Sigmoid colon (tissue), 7 donors: ENCODE results near the gene SYTL2. TPM values are rescaled to one million over a fixed set of nuclear protein-coding genes. Genes with fewer than 3 reads are reported as not detected.

Source experiments
- DNase-seq: peaks from one replicate; pipeline ENCODE4 v3.0.0-alpha.2; 2019
- H3K27ac ChIP-seq, 4 donors: fragments of 200-600 bp; sonication (generic); one replicate each; pipeline ENCODE4 v1.5.1; 2016 to 2019; ENCODE audit warnings: mild to moderate bottlenecking in 1 of 4
- H3K27me3 ChIP-seq, 3 donors: fragments of 200-600 bp; sonication (generic); one replicate each; pipeline ENCODE4 v1.5.1; 2019; ENCODE audit warnings: mild to moderate bottlenecking in 1 of 3
- H3K36me3 ChIP-seq, 4 donors: fragments of 200-600 bp; sonication (generic); one replicate each; pipeline ENCODE4 v1.5.1; 2016 to 2019
- H3K4me1 ChIP-seq, 4 donors: fragments of 200-600 bp; sonication (generic); one replicate each; pipeline ENCODE4 v1.5.1; 2017 to 2019
- H3K4me3 ChIP-seq, 4 donors: fragments of 200-600 bp; sonication (generic); one replicate each; pipeline ENCODE4 v1.5.1; 2017 to 2019; ENCODE audit warnings: mild to moderate bottlenecking in 2 of 4, moderate library complexity in 1 of 4
- H3K9me3 ChIP-seq, 4 donors: fragments of 200-600 bp in 3 of 4; sonication (generic) in 3 of 4; one replicate each; pipeline versions ENCODE4 v1.5.1 to v1.6.1; 2013 to 2019
- EP300 ChIP-seq, 4 donors: sonication (generic); formaldehyde crosslinking; IDR thresholded peaks; one replicate each; pipeline ENCODE4 v1.6.1; 2017; ENCODE audit warnings: antibody characterized with exemption in 4 of 4
- POLR2A ChIP-seq, 2 donors: fragments of 450-650 bp; IDR thresholded peaks; one replicate each; pipeline ENCODE4 v1.6.1; 2016; ENCODE audit warnings: antibody characterized with exemption in 2 of 2, mild to moderate bottlenecking in 2 of 2, moderate library complexity in 2 of 2
- POLR2AphosphoS5 ChIP-seq, 4 donors: sonication (generic); formaldehyde crosslinking; IDR thresholded peaks; one replicate each; pipeline ENCODE4 v1.6.1; 2017; ENCODE audit warnings: antibody characterized with exemption in 4 of 4
- WGBS, 2 donors: extraction: QIAGEN DNeasy Blood & Tissue Kit; methylation state at CpG; one replicate each; pipeline ENCODE4 v1.1.7; 2013; 5-methylcytosine and 5-hydroxymethylcytosine counted together
- intact Hi-C: fragments of 100-400 bp; cut with DNase I; formaldehyde crosslinking; loops from one replicate; pipeline ENCODE4 v1.15.1; 2023
- polyA plus RNA-seq, 3 donors: library from polyadenylated mRNA; stranded (reverse); fragments of 200-250 nt; gene quantifications; one replicate each; pipeline ENCODE4 v1.2.3, GENCODE V29; 2013
- total RNA-seq, 4 donors: library from RNA; depleted of rRNA; stranded (reverse); fragments of >200 nt; gene quantifications; one replicate each; pipeline ENCODE4 v1.1.0, GENCODE V29; 2016
- TF ChIP-seq, protein P1 (sequence below), 4 experiments: fragments of 450-650 bp in 3 of 4; fragments of 200-600 bp in 1 of 4; IDR thresholded peaks; one replicate each; pipeline ENCODE4 v1.5.1; 2016 to 2019; ENCODE audit warnings: antibody characterized with exemption in 4 of 4, mild to moderate bottlenecking in 3 of 4, moderate library complexity in 2 of 4
- donor health status: healthy with polysubstance abuse.
- donor health status: Bipolar disorder and iron deficiency.
- donor health status: healthy.

The SYTL2 gene
- total and polyA plus RNA-seq, 7 donors, result 9.0 to 104 (median 30.2) TPM

DNA sequence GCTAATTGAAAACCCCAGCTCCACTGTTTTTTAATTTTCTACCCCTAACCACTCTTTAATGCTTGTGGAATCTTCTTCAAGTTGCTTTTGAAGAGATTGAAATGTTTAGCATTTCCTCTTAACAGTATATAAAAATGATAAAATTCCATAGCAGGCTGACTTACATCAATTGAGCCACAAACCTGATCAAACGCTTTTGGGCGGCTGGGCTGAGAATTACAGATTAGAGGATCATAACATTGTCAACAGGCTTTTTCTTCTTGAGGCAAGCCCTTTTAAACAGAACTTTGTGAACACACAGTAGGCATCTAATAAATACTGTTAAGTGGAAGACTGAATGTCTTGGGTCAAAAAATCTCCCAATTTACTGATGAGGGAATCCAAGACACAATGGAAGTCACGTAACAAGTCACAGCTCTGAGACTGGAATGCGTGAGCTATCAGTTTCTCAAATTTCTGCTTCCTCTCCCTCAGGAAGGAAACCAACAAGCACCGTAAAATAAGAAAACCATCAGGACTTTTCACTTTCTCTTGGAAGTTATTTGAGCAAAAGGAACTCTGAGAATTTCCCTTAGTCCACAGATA, 75.0 kb downstream of the SYTL2 start:
- Histone ChIP-seq H3K27me3 (no peaks in the 10 kb centered on the region), H3K36me3 (no peaks in the 10 kb centered on the region), H3K9me3 (no peaks in the 10 kb centered on the region), H3K4me3 (no peak overlapping the region), H3K27ac (no peak overlapping the region), H3K4me1 (no peaks in the 10 kb centered on the region)
- intact Hi-C loops, result no loop called here
- TF ChIP-seq, protein P1, sequence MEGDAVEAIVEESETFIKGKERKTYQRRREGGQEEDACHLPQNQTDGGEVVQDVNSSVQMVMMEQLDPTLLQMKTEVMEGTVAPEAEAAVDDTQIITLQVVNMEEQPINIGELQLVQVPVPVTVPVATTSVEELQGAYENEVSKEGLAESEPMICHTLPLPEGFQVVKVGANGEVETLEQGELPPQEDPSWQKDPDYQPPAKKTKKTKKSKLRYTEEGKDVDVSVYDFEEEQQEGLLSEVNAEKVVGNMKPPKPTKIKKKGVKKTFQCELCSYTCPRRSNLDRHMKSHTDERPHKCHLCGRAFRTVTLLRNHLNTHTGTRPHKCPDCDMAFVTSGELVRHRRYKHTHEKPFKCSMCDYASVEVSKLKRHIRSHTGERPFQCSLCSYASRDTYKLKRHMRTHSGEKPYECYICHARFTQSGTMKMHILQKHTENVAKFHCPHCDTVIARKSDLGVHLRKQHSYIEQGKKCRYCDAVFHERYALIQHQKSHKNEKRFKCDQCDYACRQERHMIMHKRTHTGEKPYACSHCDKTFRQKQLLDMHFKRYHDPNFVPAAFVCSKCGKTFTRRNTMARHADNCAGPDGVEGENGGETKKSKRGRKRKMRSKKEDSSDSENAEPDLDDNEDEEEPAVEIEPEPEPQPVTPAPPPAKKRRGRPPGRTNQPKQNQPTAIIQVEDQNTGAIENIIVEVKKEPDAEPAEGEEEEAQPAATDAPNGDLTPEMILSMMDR (IDR thresholded peaks at IDR 0.05), result no peak
- no peak for TF ChIP-seq POLR2AphosphoS5 (IDR thresholded peaks at IDR 0.05)
- no peak for TF ChIP-seq EP300 (IDR thresholded peaks at IDR 0.05)
- no peak for TF ChIP-seq POLR2A (IDR thresholded peaks at IDR 0.05)
- no peak for DNase-seq
- 74 to 93% methylated on average over 5 of the region's 5 CpGs for WGBS, 2 donors

DNA sequence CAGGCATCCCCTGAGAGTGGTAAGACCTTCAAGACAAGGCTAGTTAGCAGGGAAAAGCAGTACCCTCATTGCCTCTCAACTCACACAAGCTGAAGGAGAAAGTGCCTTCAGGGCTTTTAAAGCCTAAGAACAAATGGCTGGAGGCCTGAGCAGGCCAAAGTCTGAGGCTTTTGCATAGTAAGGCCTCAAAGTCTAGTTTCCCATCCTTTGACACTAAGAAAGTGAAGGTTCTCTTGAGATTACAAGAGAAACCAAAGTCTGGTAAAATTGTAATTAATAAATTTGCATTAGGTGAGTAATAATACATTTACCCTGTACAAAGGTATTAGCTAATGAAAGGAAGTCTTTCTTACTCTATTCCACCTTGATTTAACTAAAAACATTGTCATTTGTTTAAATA, 78.0 kb downstream of the SYTL2 start:
- Histone ChIP-seq H3K36me3 (no peaks in the 10 kb centered on the region), H3K27ac (no peak overlapping the region), H3K9me3 (no peaks in the 10 kb centered on the region), H3K4me1 (no peaks in the 10 kb centered on the region), H3K4me3 (no peak overlapping the region), H3K27me3 (no peaks in the 10 kb centered on the region)
- intact Hi-C loops, result no loop called here
- no peak for DNase-seq
- TF ChIP-seq EP300 (IDR thresholded peaks at IDR 0.05), result no peak
- TF ChIP-seq POLR2A (IDR thresholded peaks at IDR 0.05), result no peak
- no peak for TF ChIP-seq POLR2AphosphoS5 (IDR thresholded peaks at IDR 0.05)
- TF ChIP-seq, protein P1 (IDR thresholded peaks at IDR 0.05), result no peak

DNA sequence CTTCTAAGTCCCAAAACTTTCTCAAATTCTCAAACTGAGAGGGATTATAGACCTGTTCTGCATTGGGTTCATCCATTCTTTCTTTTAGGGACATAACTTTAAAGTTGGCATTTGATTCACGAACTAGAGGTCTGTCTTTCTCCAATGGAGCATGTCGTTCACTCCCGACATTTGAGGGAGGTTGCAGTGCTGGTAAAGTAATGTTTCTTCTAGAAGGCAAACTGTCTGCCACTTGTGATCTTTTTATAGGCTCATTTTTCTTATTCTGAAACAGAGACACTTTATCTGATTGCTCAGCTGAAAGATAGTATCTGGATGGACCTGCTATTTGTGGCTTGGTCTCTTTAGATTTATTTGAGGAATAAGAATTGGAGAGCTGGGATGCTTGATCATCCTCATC, 84.6 kb downstream of the SYTL2 start:
- no peaks in the 10 kb centered on the region for H3K4me1 ChIP-seq
- H3K4me3 ChIP-seq, result no peak overlapping the region
- no peaks in the 10 kb centered on the region for H3K36me3 ChIP-seq
- TF ChIP-seq, protein P1 (IDR thresholded peaks at IDR 0.05), result no peak
- no peak for TF ChIP-seq POLR2AphosphoS5 (IDR thresholded peaks at IDR 0.05)
- TF ChIP-seq POLR2A (IDR thresholded peaks at IDR 0.05), result no peak
- TF ChIP-seq EP300 (IDR thresholded peaks at IDR 0.05), result no peak
- DNase-seq, result no peak
- no peak overlapping the region for H3K27ac ChIP-seq
- no peaks in the 10 kb centered on the region for H3K9me3 ChIP-seq
- H3K27me3 ChIP-seq, result no peaks in the 10 kb centered on the region
- intact Hi-C loops, result no loop called here
- WGBS, 2 donors, result 92 to 98% methylated on average over 3 of the region's 3 CpGs

DNA sequence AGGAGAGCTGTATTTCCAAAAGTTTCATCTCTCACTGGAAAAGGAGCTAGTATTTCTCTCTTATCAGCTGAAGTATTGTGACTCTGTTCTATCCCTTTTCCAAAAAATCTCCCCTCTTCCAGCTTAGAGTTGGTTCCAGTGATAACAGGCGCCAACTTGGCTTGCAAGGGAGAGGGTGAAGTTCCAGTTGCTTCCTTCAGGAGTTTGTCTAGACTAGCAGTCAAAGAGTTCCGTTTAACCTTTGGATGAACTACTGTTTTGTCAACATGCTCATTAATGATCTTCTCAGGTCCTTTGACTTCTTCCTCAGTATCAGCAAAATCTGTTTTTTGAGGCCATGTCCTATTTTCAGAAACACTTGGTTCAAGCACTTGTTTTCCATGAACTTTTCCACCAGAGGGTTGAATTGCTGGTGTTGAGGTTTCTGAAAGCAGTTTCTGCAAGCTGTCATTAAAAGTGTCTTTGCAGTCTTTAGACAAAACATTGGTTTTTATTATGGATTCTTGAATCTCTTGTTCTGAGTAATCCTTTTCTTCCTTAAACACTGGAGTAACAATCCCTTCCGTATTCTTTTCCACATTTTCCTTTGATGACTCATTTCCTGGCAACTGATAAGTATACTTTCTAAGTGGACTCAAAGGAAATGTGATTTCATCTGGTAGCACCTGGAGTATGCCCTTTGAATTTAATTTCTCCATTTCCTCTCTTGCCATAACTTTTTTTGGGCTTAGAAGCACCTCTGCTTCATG, 85.3 kb downstream of the SYTL2 start:
- no peak for DNase-seq
- Histone ChIP-seq H3K9me3 (no peaks in the 10 kb centered on the region), H3K27ac (no peak overlapping the region), H3K4me3 (no peak overlapping the region), H3K27me3 (no peaks in the 10 kb centered on the region), H3K36me3 (no peaks in the 10 kb centered on the region), H3K4me1 (no peaks in the 10 kb centered on the region)
- intact Hi-C loops, result no loop called here
- WGBS, 2 donors, result 65 to 79% methylated on average over 3 of the region's 3 CpGs
- TF ChIP-seq, protein P1 (IDR thresholded peaks at IDR 0.05), result no peak
- TF ChIP-seq EP300 (IDR thresholded peaks at IDR 0.05) (no peak), POLR2A (IDR thresholded peaks at IDR 0.05) (no peak), POLR2AphosphoS5 (IDR thresholded peaks at IDR 0.05) (no peak)
